NT2/D1 (cell line): ENCODE results near the gene TMEM253.

Experiments
- YY1 ChIP-seq: IDR thresholded peaks from 2 replicates; pipeline ENCODE4 v1.6.1; 2011; ENCODE audit not compliant: insufficient read length, insufficient read depth
- ZNF274 ChIP-seq: IDR thresholded peaks from 2 replicates; pipeline ENCODE4 v1.6.1; 2011; ENCODE audit warnings: mild to moderate bottlenecking, low read depth, low read length

DNA sequence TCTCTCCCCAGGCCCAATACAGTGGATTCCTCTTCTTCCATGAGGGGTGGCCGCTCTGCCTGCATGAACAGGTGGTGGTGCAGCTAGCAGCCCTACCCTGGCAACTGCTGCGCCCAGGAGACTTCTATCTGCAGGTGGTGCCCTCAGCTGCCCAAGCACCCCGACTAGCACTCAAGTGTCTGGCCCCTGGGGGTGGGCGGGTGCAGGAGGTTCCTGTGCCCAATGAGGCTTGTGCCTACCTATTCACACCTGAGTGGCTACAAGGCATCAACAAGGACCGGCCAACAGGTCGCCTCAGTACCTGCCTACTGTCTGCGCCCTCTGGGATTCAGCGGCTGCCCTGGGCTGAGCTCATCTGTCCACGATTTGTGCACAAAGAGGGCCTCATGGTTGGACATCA is 26.9 kb upstream of the TMEM253 start:
- TF ChIP-seq YY1 (no peak), ZNF274 (no peak)
